ENCODE results near the gene SLC15A2.
"Not testable (repeated sequence)": the region's sequence is repeated elsewhere in the genome, so short reads cannot be mapped to it uniquely, and the experiment has no call there.

SLC15A2 gene

DNA sequence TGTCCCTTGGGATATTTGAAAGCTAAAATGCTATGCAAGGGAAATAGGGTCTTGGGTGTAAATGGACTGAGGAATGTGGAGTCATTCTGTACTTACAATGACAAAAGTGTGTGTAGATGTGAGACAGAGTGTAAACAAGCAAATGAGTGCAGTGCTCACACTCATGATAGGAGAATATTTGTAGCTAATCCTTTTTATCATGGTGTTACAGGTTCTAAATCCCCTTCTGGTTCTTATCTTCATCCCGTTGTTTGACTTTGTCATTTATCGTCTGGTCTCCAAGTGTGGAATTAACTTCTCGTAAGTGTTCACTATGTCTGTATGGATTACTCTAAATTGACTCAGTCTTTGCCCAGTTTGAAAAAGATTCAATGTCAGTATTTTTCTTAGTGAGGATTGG is 30.5 kb downstream of the SLC15A2 start:
- no peaks in the 10 kb centered on the region for H3K4me1 ChIP-seq (ENCODE audit: control insufficient read depth, insufficient read depth, low read length, poor library complexity, severe bottlenecking)
- no peak overlapping the region for H3K27ac ChIP-seq (ENCODE audit: low read depth, low read length, severe bottlenecking)
- 93% methylated on average over 2 of the region's 3 CpGs; no CpG with 5 or more reads in 1 of the 2 experiments for WGBS, 2 experiments (ENCODE audit: insufficient coverage in 2 of 2)
- H3K9me3 ChIP-seq (ENCODE audit: control insufficient read depth, low read length), result no peaks in the 10 kb centered on the region
- H3K36me3 ChIP-seq (ENCODE audit: control insufficient read depth, insufficient read depth, low read length), result no peaks in the 10 kb centered on the region
- H3K4me3 ChIP-seq (ENCODE audit: extremely low read depth, insufficient read depth, low read length, poor library complexity, severe bottlenecking), result no peak overlapping the region

DNA sequence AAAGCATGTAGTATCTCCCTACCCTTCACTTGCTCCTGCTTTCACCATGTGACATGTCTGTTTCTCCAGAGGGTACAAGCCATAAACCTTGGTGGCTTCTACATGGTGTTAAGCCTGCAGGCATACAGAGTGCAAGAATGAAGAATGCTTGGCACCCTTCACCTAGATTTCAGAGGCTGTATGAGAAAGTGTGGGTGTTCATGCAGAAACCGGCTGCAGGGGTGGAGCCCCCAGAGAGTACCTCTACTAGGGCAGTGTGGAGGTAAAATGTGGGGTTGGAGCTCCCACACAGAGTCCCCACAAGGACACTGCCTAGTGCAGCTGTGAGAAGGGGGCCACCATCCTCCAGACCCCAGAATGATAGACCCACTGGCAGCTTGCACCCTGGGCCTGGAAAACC is 32.2 kb downstream of the SLC15A2 start:
- Histone ChIP-seq H3K27ac (ENCODE audit: low read depth, low read length, severe bottlenecking) (no peak overlapping the region), H3K9me3 (ENCODE audit: control insufficient read depth, low read length) (no peaks in the 10 kb centered on the region), H3K4me3 (ENCODE audit: extremely low read depth, insufficient read depth, low read length, poor library complexity, severe bottlenecking) (no peak overlapping the region), H3K36me3 (ENCODE audit: control insufficient read depth, insufficient read depth, low read length) (no peaks in the 10 kb centered on the region), H3K4me1 (ENCODE audit: control insufficient read depth, insufficient read depth, low read length, poor library complexity, severe bottlenecking) (no peaks in the 10 kb centered on the region)
- WGBS, 2 experiments (ENCODE audit: insufficient coverage in 2 of 2), result no CpG with 5 or more reads among the region's 1 CpG

DNA sequence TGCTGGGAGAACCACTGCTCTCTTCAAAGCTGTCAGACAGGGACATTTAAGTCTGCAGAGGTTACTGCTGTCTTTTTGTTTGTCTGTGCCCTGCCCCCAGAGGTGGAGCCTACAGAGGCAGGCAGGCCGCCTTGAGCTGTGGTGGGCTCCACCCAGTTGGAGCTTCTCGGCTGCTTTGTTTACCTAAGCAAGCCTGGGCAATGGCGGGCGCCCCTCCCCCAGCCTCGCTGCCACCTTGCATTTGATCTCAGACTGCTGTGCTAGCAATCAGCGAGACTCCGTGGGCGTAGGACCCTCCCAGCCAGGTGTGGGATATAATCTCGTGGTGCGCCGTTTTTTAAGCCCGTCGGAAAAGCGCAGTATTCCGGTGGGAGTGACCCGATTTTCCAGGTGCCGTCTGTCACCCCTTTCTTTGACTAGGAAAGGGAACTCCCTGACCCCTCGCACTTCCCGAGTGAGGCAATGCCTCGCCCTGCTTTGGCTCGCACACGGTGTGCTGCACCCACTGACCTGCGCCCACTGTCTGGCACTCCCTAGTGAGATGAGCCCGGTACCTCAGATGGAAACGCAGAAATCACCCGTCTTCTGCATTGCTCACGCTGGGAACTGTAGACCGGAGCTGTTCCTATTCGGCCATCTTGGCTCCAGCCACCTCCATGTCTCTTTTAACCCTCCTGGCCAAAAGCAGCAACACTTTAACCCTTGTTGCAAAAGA is 44.1 kb downstream of the SLC15A2 start:
- not testable (repeated sequence) for H3K4me3 ChIP-seq (ENCODE audit: extremely low read depth, insufficient read depth, low read length, poor library complexity, severe bottlenecking); H3K9me3 ChIP-seq (ENCODE audit: control insufficient read depth, low read length); H3K36me3 ChIP-seq (ENCODE audit: control insufficient read depth, insufficient read depth, low read length); H3K4me1 ChIP-seq (ENCODE audit: control insufficient read depth, insufficient read depth, low read length, poor library complexity, severe bottlenecking); H3K27ac ChIP-seq (ENCODE audit: low read depth, low read length, severe bottlenecking)
- WGBS, 2 experiments (ENCODE audit: insufficient coverage in 2 of 2), result 76 to 81% methylated on average over 20 to 25 of the region's 29 CpGs

DNA sequence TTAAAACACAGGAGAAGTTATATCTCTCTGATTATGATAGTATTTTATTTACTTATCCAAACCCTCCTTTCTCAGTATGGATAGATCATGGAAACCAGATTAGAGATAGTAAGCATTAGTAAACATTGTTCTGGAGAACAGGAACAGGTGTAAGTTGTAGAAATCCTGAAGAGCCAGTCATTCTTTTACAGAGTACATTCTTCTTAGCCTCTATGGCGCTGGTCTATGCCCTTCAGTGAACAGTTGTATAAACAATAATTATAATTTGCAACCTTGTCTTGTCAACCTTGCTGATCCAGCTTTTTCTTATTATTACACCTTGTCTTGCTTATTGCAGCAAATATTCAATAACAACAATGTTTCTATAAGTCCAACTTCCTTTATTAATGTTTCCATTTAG is 47.4 kb downstream of the SLC15A2 start:
- Histone ChIP-seq H3K4me3 (ENCODE audit: extremely low read depth, insufficient read depth, low read length, poor library complexity, severe bottlenecking) (no peak overlapping the region), H3K9me3 (ENCODE audit: control insufficient read depth, low read length) (no peaks in the 10 kb centered on the region), H3K27ac (ENCODE audit: low read depth, low read length, severe bottlenecking) (no peak overlapping the region), H3K36me3 (ENCODE audit: control insufficient read depth, insufficient read depth, low read length) (no peaks in the 10 kb centered on the region), H3K4me1 (ENCODE audit: control insufficient read depth, insufficient read depth, low read length, poor library complexity, severe bottlenecking) (no peaks in the 10 kb centered on the region)
- WGBS, 2 experiments (ENCODE audit: insufficient coverage in 2 of 2), result no CpG with 5 or more reads among the region's 1 CpG

DNA sequence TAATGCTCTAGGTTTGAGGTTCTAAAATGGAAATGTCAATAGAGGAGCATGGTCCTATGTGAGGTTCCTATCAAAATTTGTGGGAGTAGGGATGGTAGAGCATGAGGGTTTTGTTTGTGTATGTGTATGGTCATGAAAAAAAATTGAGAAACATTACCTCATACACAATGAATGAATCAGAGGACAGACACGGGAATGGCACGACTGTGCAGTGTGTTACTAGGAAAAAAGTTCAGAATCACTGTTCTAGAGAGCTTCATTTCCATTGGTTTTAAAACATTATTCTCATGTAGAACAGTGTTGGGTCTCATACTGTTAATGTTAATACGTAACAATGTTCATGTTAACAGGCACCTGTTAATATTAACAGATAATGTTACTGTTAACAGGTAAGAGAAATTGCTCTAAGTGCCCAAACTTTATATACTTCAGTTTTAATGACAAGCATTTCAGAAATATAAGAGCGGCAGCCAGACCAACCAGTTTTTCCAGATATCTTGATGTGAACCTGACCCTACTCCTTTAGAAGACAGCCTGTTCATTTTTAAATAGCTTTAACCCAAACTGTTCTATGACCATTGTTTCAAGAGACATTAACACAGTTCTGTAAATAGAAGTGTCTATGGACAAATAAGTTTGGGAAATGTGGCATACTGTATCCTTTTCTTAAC is 48.0 kb downstream of the SLC15A2 start:
- Histone ChIP-seq H3K4me3 (ENCODE audit: extremely low read depth, insufficient read depth, low read length, poor library complexity, severe bottlenecking) (no peak overlapping the region), H3K9me3 (ENCODE audit: control insufficient read depth, low read length) (no peaks in the 10 kb centered on the region), H3K27ac (ENCODE audit: low read depth, low read length, severe bottlenecking) (no peak overlapping the region), H3K4me1 (ENCODE audit: control insufficient read depth, insufficient read depth, low read length, poor library complexity, severe bottlenecking) (no peaks in the 10 kb centered on the region), H3K36me3 (ENCODE audit: control insufficient read depth, insufficient read depth, low read length) (no peaks in the 10 kb centered on the region)
- 86 to 93% methylated on average over 1 to 2 of the region's 4 CpGs for WGBS, 2 experiments (ENCODE audit: insufficient coverage in 2 of 2)

DNA sequence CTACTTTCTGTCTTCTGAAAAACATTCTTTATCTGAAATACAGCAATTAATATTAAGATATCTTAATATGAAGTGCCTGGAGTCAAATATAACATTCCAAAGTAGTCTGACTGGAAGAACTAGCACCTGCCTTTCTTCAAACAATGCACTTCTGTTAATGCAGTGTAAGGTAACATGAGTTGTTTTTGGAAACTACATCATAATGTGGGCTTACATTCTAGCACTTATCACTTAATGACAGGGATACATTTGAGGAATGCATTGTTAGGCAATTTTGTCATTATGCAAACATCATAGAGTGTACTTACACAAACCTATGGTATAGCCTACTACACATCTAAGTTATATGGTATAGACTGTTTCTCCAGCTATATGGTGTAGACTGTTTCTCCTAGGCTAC is 49.2 kb downstream of the SLC15A2 start:
- Histone ChIP-seq H3K27ac (ENCODE audit: low read depth, low read length, severe bottlenecking) (no peak overlapping the region), H3K9me3 (ENCODE audit: control insufficient read depth, low read length) (no peaks in the 10 kb centered on the region), H3K36me3 (ENCODE audit: control insufficient read depth, insufficient read depth, low read length) (no peaks in the 10 kb centered on the region), H3K4me1 (ENCODE audit: control insufficient read depth, insufficient read depth, low read length, poor library complexity, severe bottlenecking) (no peaks in the 10 kb centered on the region), H3K4me3 (ENCODE audit: extremely low read depth, insufficient read depth, low read length, poor library complexity, severe bottlenecking) (no peak overlapping the region)

DNA sequence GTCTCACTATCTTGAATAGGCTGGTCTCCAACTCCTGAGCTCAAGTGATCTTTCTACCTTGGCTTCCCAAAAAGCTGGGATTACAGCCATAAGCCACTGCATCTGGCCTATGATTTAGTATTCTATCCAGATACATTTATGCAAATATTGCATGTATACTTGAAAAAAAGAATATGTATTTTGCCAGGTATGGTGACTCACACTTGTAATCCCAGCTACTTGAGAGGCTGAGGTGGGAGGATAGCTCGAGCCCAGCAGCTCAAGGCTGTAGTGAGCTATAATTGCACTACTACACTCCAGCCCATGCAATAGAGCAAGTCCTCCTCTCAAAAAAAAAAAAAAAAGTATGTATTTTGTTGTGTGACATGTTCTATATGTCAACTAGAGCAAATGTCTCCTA is 54.4 kb downstream of the SLC15A2 start:
- Histone ChIP-seq H3K4me1 (ENCODE audit: control insufficient read depth, insufficient read depth, low read length, poor library complexity, severe bottlenecking) (no peaks in the 10 kb centered on the region), H3K9me3 (ENCODE audit: control insufficient read depth, low read length) (no peaks in the 10 kb centered on the region), H3K27ac (ENCODE audit: low read depth, low read length, severe bottlenecking) (no peak overlapping the region), H3K4me3 (ENCODE audit: extremely low read depth, insufficient read depth, low read length, poor library complexity, severe bottlenecking) (no peak overlapping the region), H3K36me3 (ENCODE audit: control insufficient read depth, insufficient read depth, low read length) (no peaks in the 10 kb centered on the region)
- no CpG with 5 or more reads among the region's 1 CpG for WGBS, 2 experiments (ENCODE audit: insufficient coverage in 2 of 2)

DNA sequence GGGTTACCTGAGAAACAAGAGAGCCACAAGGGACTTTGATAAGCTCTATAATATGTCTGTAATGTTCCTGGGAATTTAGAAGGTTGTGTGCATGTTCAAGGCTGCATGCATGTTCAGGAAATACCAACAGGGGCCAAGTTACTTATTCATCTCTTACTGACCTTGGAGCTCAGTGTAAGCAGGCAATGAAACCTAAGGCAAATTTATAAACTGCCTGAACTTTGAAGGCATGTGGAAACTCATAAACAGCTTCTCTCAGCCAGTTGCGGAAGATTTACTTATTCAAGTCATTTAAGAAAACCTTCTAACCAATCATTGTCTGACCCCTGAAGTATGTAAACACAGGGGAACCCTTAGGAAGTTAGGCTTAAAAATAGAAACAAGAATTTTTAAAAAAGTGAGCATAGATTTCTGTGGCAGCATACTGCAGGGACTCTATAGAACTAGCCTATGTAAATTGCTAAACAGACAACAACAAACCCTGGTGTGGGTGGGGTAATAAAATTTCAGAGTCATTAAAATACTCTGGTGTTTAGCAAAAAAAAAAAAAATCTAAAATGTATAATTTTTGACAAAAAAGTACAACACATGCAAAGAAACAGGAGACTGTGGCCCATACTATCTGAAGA is 57.2 kb downstream of the SLC15A2 start:
- no peaks in the 10 kb centered on the region for H3K36me3 ChIP-seq (ENCODE audit: control insufficient read depth, insufficient read depth, low read length)
- no peak overlapping the region for H3K27ac ChIP-seq (ENCODE audit: low read depth, low read length, severe bottlenecking)
- no peaks in the 10 kb centered on the region for H3K4me1 ChIP-seq (ENCODE audit: control insufficient read depth, insufficient read depth, low read length, poor library complexity, severe bottlenecking)
- WGBS, 2 experiments (ENCODE audit: insufficient coverage in 2 of 2), result no CpG with 5 or more reads among the region's 1 CpG
- no peak overlapping the region for H3K4me3 ChIP-seq (ENCODE audit: extremely low read depth, insufficient read depth, low read length, poor library complexity, severe bottlenecking)
- H3K9me3 ChIP-seq (ENCODE audit: control insufficient read depth, low read length), result no peaks in the 10 kb centered on the region

DNA sequence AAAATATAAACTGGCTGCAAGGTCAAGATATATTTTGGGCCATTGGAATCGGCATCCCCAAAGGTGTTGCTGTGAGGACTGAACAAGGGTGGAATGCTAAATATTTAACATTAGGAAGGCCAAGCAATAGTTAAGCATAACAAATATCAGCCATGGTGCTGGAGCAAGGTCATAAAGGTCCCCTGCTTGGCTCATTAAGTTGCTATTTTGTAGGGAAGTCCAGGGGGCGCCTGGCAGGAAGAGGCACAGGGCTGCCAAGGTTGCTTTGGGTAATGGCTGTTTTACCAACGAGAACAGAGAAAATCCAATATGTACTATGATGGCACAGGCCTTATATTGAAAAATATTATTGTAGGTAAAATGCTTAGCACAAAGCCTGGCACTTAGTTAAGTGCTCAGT is 62.2 kb downstream of the SLC15A2 start:
- WGBS, 2 experiments (ENCODE audit: insufficient coverage in 2 of 2), result 71 to 77% methylated on average over 1 of the region's 3 CpGs
- no peaks in the 10 kb centered on the region for H3K9me3 ChIP-seq (ENCODE audit: control insufficient read depth, low read length)
- H3K27ac ChIP-seq (ENCODE audit: low read depth, low read length, severe bottlenecking), result no peak overlapping the region
- no peaks in the 10 kb centered on the region for H3K36me3 ChIP-seq (ENCODE audit: control insufficient read depth, insufficient read depth, low read length)
- no peaks in the 10 kb centered on the region for H3K4me1 ChIP-seq (ENCODE audit: control insufficient read depth, insufficient read depth, low read length, poor library complexity, severe bottlenecking)
- H3K4me3 ChIP-seq (ENCODE audit: extremely low read depth, insufficient read depth, low read length, poor library complexity, severe bottlenecking), result no peak overlapping the region

DNA sequence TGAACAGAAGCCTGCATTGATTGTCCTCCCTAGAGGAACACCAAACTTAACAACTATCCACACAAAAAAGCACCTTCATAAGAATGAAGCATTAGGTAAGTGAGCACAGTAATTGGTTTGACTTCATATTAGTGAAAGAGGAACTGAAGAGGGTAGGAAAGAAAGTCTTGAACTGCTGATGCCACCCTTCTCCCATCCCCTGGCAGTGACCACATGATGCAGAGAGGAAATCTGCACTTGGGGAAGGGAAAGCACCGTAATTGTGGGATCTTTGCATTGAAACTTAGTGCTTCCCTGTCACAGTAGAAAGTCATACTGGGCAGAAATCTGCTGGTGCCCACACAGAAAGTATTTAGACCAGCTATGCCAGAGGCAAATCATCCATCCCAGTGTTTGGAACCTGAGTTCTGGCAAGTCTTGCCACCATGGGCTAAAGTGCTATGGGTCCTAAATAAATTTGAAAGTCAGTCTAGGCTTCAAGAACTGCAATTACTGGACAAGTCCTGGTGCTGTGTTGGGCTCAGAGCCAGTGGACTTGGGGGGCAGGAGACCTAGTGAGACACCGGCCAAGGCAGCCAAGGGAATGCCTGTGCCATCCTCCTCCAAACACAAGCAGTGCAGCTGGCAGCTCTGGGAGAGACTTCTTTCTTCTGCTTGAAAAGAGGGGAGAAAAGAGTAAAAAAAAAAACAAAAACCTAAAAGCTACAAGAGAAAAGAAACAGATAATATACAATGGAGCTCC is 63.6 kb downstream of the SLC15A2 start:
- Histone ChIP-seq H3K27ac (ENCODE audit: low read depth, low read length, severe bottlenecking) (no peak overlapping the region), H3K4me3 (ENCODE audit: extremely low read depth, insufficient read depth, low read length, poor library complexity, severe bottlenecking) (no peak overlapping the region), H3K4me1 (ENCODE audit: control insufficient read depth, insufficient read depth, low read length, poor library complexity, severe bottlenecking) (no peaks in the 10 kb centered on the region), H3K36me3 (ENCODE audit: control insufficient read depth, insufficient read depth, low read length) (no peaks in the 10 kb centered on the region), H3K9me3 (ENCODE audit: control insufficient read depth, low read length) (no peaks in the 10 kb centered on the region)
- 75 to 88% methylated on average over 1 of the region's 2 CpGs for WGBS, 2 experiments (ENCODE audit: insufficient coverage in 2 of 2)
